Stimulated activated CD4-positive, alpha-beta T cell treated with anti-CD3 and anti-CD28 coated beads, TNF-alpha, amount 100 ng/mL, for 48 hours (primary cell): ENCODE data around the gene FGF23.

ENCODE experiments used
- DNase-seq, 3 donors: peaks; one replicate each; pipeline ENCODE4 v3.0.0-alpha.2; 2020; ENCODE audit warnings: low read depth in 3 of 3

FGF23 gene

GRCh38 chr12:4383304-4383865, 3.9 kb upstream of the FGF23 start:
- DNase-seq = no peak

DNA sequence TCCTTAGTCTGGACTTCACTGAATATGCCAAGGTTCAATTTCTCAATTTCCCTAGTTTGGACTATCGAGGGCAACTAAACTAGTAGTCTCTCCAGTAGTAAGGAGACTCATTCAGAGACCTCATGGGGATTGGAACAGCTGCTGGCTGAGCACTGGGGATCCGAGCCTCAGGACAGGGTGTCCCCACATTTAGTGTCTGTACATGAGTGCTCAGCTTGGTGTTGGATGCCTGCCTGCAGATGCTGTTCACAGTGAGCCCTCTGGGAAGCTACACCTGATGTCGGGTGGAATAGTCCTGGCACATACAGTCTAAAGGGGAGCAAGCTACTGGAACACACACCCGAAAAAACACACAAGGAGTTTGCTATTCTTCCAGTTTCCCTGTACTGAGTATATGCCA, 820 bp upstream of the FGF23 start:
- DNase-seq = no peak

DNA sequence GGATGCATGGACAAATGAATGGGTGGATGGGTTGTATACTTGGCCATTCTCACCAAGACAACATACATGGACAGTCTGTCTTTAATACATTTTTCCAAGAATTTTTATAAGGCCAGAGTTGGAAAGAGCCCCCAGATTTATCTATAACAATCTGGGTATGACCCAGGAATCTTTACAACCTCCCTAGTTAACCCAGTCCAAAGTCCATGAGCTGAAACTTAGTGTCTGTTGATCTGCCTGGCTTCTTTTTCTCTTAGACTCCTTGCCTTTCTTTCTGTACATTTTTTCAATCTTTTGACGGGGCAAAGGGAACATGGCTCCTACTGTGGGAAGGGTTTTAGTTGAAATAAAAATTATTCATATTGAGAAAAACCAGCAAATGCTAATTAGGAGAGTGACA, 740 bp downstream of the FGF23 start:
- no peak for DNase-seq

DNA sequence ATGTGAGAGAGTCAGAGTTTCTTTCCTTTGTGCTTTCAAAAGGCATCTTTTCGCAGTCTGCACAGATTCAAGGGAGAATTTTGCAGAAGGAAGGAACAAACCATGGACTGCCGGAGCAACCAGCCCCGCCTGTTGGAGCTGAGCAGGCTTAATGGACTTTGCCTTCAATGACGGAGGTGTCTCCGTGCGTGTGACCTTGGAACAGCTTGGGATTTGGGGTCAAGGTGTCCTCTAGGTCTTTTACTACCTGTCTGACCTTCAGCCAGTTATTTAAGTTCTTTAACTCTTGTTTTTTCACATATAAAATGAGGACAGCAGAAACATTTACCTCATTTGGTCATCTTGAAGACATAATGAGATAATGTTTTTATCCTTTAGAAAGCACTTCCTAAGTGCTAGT, 4.1 kb downstream of the FGF23 start:
- DNase-seq = no peak

DNA sequence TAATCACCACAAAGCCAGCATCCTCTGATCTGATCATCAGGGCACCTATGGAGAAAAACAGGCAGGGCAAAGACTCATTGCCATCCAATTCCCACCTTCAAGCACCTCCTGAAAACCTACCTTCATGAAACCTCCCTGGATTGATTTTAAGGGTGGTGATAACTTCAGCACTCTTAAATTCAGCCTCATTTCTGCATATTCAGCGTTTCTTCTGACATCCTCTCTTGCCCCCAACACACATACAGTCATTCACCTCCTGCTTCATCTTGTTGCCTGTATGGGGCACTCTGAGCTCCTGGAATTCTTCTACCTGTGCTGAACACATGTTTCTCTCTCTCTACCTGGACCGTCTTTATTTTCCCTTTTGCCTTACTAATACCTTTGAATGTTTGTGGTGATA, 6.9 kb downstream of the FGF23 start:
- no peak for DNase-seq

DNA sequence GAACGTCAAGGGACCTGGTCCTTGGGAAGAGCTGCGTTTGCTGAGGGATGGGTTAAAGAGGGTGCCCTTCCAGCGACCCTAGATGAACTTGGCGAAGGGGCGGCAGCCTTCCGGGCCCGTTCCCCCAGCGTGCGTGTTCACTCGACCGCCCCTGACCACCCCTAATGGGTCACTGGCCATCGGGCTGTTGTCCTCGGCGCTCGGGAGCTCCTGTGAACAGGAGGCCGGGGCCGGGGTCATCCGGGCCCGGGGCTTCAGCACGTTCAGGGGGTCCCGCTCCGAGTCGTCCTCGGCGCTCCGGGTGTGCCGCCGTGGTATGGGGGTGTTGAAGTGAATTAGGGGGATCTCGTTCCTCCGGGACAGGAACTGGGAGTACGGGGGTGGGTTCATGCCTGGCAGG, 9.2 kb downstream of the FGF23 start:
- DNase-seq = no peak

DNA sequence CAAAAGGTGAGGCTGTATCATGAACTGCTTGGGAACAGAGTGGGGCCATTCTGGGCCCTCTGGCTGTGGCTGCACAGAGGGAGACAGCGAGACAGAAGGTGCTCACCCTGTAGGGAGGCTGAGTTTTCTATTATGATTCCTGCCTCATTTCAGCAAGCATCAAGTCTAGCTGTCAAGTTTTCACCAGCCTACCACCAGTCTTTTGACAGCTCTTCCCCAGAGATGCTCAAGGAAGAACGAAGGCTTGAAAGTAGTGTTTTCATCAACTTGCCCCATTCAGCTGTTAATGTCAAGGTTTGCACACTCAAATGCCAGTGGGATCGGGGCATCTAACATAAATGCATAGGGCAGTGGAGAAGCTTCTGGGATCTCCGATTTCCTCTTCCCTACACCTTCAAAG, 10.0 kb downstream of the FGF23 start:
- DNase-seq = no peak

- DNase-seq = no peak
Measured at GRCh38 chr12:4366090-4366489, 13.4 kb downstream of the FGF23 start.

DNA sequence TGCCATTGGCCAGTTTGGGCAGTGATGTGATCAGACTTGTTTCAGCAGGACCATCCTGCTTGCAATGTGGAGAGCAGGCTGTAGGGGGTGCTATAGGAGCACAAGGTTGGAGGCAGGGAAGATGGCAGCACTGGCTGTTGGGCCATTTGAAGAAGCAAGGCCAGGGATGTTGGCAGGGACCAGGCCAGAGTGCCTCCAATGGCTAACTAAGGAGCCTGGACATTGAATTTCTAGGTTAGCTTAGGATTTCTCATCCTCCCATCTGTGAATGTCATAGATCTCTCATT, 23.5 kb downstream of the FGF23 start:
- DNase-seq = peak; percentile 36 to 53 (median 45)

GRCh38 chr12:4355156-4356040, 24.1 kb downstream of the FGF23 start:
- DNase-seq = no peak

GRCh38 chr12:4353785-4354208, 25.7 kb downstream of the FGF23 start:
- peak in 2 of 3 donors; percentile 11 to 12 for DNase-seq

GRCh38 chr12:4346931-4347330, 32.6 kb downstream of the FGF23 start:
- DNase-seq = no peak

- DNase-seq = no peak
Measured at GRCh38 chr12:4331842-4332241, 47.7 kb downstream of the FGF23 start.

GRCh38 chr12:4331221-4331620, 48.3 kb downstream of the FGF23 start:
- no peak for DNase-seq

DNA sequence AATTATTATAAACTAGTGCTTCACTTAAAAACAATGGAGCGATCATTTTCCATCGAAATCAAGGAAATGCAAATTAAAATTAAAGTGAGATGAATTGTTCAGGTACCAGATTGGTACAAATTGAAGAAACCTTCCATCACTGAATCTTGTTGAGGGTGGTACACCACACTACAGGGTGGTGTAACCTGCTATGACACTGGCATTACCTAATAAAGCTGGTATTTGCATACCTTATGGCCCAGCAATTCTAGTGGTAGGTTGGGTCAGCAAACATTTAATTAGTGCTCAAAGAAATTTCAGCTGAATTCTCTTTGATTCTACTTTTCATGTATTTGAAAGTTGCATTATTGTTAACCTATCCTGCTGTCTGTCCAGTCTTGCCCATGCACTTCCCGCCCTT, 49.3 kb downstream of the FGF23 start:
- DNase-seq = no peak

GRCh38 chr12:4327293-4327692, 52.2 kb downstream of the FGF23 start:
- DNase-seq = no peak

GRCh38 chr12:4325966-4326365, 53.5 kb downstream of the FGF23 start:
- DNase-seq = no peak

DNA sequence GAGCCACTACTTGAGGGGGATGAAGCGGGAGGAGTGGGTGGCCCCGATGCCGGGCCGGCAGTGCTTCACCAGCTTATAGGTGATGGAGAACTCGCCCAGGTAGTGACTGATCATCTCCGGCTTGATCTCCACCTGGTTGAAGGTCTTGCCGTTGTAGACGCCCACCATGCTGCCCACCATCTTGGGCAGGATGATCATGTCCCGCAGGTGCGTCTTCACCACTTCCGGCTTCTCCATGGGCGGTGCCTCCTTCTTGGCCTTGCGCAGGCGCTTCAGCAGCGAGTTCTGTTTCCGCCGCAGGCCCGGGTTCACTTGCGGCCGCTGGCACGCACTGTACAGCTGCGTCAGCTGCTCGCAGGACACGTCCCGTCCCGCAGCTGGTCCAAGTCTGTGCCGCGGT, 55.1 kb downstream of the FGF23 start:
- DNase-seq = no peak

GRCh38 chr12:4323396-4323795, 56.1 kb downstream of the FGF23 start:
- DNase-seq = no peak

GRCh38 chr12:4322726-4323125, 56.8 kb downstream of the FGF23 start:
- DNase-seq = no peak

GRCh38 chr12:4320853-4321701, 58.4 kb downstream of the FGF23 start, which contains the start of gene TIGAR:
Gene TIGAR, plus strand, starts transcription at chr12:4321213. Its CDS starts 59 bp downstream, at chr12:4321272.
- peak; percentile 82 to 88 (median 86) for DNase-seq

DNA sequence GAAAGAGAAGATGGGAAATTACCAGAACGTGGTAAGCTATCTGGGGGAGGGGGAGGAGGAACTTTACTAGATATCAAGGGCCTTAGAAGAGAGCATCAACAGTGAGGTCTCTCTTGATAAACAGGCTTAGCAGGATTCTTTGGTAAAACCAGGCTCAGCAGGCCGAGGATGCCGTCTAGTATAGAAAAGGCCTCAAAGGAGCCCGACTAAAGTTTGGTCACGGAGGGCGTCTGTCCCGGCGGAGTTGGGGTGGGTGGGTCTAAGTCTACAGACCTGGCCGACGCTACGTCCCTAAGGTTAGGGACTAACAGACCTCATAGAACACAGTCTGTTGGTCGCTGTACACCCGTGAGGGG, 59.0 kb downstream of the FGF23 start:
- DNase-seq = no peak
